Measurements from ENCODE around the gene SPI1.

The SPI1 gene

GRCh38 chr11:47356129-47356997 is 22.0 kb downstream of the SPI1 start:
- no peak for DNase-seq

- peak; percentile 18 for DNase-seq
These were observed 22.8 kb downstream of the SPI1 start for GRCh38 chr11:47355283-47356128.

- no peak for DNase-seq
These were observed 23.4 kb downstream of the SPI1 start for GRCh38 chr11:47354913-47355282.

GRCh38 chr11:47353978-47354774 is 24.2 kb downstream of the SPI1 start:
- no peak for DNase-seq

GRCh38 chr11:47352556-47352955 is 25.8 kb downstream of the SPI1 start, which contains the start of gene MYBPC3:
Gene MYBPC3, minus strand, starts transcription at chr11:47352702. Its CDS starts 55 bp downstream, at chr11:47352647.
- no peak for DNase-seq

- DNase-seq: no peak
These were observed 26.9 kb downstream of the SPI1 start for GRCh38 chr11:47351156-47352126.

GRCh38 chr11:47350315-47350714 is 28.0 kb downstream of the SPI1 start:
- no peak for DNase-seq

- no peak for DNase-seq
These were observed 28.7 kb downstream of the SPI1 start for GRCh38 chr11:47349521-47350095.

GRCh38 chr11:47348859-47349258 is 29.5 kb downstream of the SPI1 start:
- DNase-seq: no peak

- no peak for DNase-seq
These were observed 30.1 kb downstream of the SPI1 start for GRCh38 chr11:47348131-47348802.

GRCh38 chr11:47347137-47347536 is 31.2 kb downstream of the SPI1 start:
- no peak for DNase-seq

- DNase-seq: no peak
These were observed 32.3 kb downstream of the SPI1 start for GRCh38 chr11:47345890-47346563.

- no peak for DNase-seq
These were observed 35.5 kb downstream of the SPI1 start for GRCh38 chr11:47342854-47343253.

GRCh38 chr11:47342036-47342803 is 36.1 kb downstream of the SPI1 start:
- DNase-seq: no peak

- no peak for DNase-seq
These were observed 37.2 kb downstream of the SPI1 start for GRCh38 chr11:47340980-47341775.

GRCh38 chr11:47340010-47340409 is 38.3 kb downstream of the SPI1 start:
- DNase-seq: no peak

- DNase-seq: no peak
These were observed 39.7 kb downstream of the SPI1 start for GRCh38 chr11:47338396-47339241.

Data from stimulated activated CD4-positive, alpha-beta T cell treated with anti-CD3 and anti-CD28 coated beads, Interleukin-4, amount 100 ng/mL, for 24 hours (primary cell).